SU-DHL-6 (cell line): ENCODE data around the gene FMC1.
"Not testable (repeated sequence)": the region's sequence is repeated elsewhere in the genome, so short reads cannot be mapped to it uniquely, and the experiment has no call there.

ENCODE experiments used
- H2AFZ ChIP-seq: fragments of 200-600 bp; sonication (generic); 2 replicates; pipeline ENCODE4 v1.6.1; 2014; ENCODE audit warnings: low read depth, mild to moderate bottlenecking, moderate library complexity, mixed read lengths, antibody characterized with exemption, low read length; ENCODE audit not compliant: severe bottlenecking
- H3F3A ChIP-seq: fragments of 200-600 bp; shearing (Covaris generic); 2 replicates; pipeline ENCODE4 v1.6.0; 2016; ENCODE audit warnings: antibody characterized with exemption, mild to moderate bottlenecking; ENCODE audit not compliant: insufficient read depth
- H3K27ac ChIP-seq: fragments of 200-600 bp; sonication (generic); 2 replicates; pipeline ENCODE4 v1.5.1; 2016; ENCODE audit warnings: low read depth, mild to moderate bottlenecking, low read length, moderate library complexity, mixed read lengths
- H3K27me3 ChIP-seq: fragments of 200-600 bp; sonication (generic), shearing (Covaris generic); 2 replicates; pipeline ENCODE4 v1.6.0; 2014; ENCODE audit warnings: mild to moderate bottlenecking, low read length
- H3K36me3 ChIP-seq: fragments of 200-600 bp; sonication (generic); 2 replicates; pipeline ENCODE4 v1.6.1; 2014; ENCODE audit warnings: mild to moderate bottlenecking, low read length, mixed read lengths
- H3K4me2 ChIP-seq: fragments of 300-600, 200-600 bp; shearing (Covaris generic), sonication (generic); 2 replicates; pipeline ENCODE4 v1.6.0; 2014; ENCODE audit warnings: low read length, low read depth, mild to moderate bottlenecking; ENCODE audit not compliant: poor library complexity, severe bottlenecking
- H3K4me3 ChIP-seq: fragments of 200-600 bp; sonication (generic); 2 replicates; pipeline ENCODE4 v1.5.1; 2014; ENCODE audit warnings: antibody characterized with exemption, low read length, mild to moderate bottlenecking, mixed read lengths; ENCODE audit not compliant: insufficient read depth, poor library complexity, severe bottlenecking
- H3K79me2 ChIP-seq: fragments of 200-600 bp; sonication (generic); 2 replicates; pipeline ENCODE4 v1.6.1; 2014; ENCODE audit warnings: mild to moderate bottlenecking, low read length, moderate library complexity; ENCODE audit not compliant: insufficient read depth
- H3K9ac ChIP-seq: fragments of 200-600 bp; sonication (generic); 2 replicates; pipeline ENCODE4 v1.7.0; 2014; ENCODE audit warnings: mild to moderate bottlenecking, low read length
- H3K9me2 ChIP-seq: fragments of 200-600 bp; sonication (generic); replicated peaks from 2 replicates; pipeline ENCODE4 v1.6.1; 2014; ENCODE audit warnings: low read length; ENCODE audit not compliant: insufficient read depth
- H3K9me3 ChIP-seq: fragments of 200-600 bp; sonication (generic); 2 replicates; pipeline ENCODE4 v1.6.1; 2014; ENCODE audit warnings: low read length, mixed read lengths; ENCODE audit not compliant: insufficient read depth
- H4K20me1 ChIP-seq: fragments of 200-600 bp; sonication (generic); 2 replicates; pipeline ENCODE4 v1.6.1; 2014; ENCODE audit warnings: low read depth, mild to moderate bottlenecking, antibody characterized with exemption, low read length, moderate library complexity, mixed read lengths
- CTCF ChIP-seq: fragments of 200-600 bp; sonication (generic); IDR thresholded peaks from one replicate; pipeline ENCODE4 v1.5.1; 2017; ENCODE audit warnings: antibody characterized with exemption, mild to moderate bottlenecking, low read length, moderate library complexity; ENCODE audit not compliant: insufficient read depth, poor library complexity, severe bottlenecking
- EZH2phosphoT487 ChIP-seq: fragments of 200-600 bp; sonication (generic), shearing (Covaris generic); conservative IDR thresholded peaks from 2 replicates; pipeline ENCODE4 v1.6.1; 2018; ENCODE audit warnings: mild to moderate bottlenecking, antibody characterized with exemption, low read length, moderate library complexity, mixed read lengths

Gene FMC1

DNA sequence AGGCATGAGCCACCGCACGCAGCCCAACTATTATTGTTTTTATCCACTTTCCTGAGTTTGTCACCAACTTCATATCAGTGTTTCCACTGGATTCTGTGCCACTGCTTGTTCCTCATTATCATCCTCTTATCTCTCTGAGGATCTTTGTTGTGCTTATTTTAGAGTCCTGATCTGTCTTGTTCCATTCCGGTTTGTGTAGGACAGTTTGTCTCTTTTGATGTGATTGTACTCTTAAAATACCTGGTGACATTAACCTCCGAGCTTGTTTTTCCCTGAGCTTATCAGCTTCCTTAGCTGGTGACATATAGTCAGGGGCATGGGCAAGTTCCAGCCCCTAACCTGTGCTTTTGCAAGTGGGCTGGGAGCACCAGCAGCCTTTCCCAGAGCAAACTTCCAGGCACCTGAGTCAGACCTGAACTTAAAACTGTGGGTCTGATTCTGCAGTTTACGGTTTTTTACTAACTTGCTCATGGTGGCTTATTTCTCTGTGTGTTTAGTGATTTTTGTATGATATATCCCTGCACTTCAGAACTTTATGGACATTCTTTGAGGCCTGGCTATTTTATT is 23.1 kb upstream of the FMC1 start:
- Histone ChIP-seq H3K9ac (no peak overlapping the region), H2AFZ (no peak overlapping the region), H3K27me3 (no peaks in the 10 kb centered on the region), H4K20me1 (no peaks in the 10 kb centered on the region), H3K4me3 (no peak overlapping the region), H3K36me3 (no peaks in the 10 kb centered on the region), H3K9me3 (no peaks in the 10 kb centered on the region), H3K4me2 (no peak overlapping the region), H3K79me2 (no peaks in the 10 kb centered on the region), H3K9me2 (no peaks in the 10 kb centered on the region), H3F3A (no peaks in the 10 kb centered on the region), H3K27ac (no peak overlapping the region)
- TF ChIP-seq EZH2phosphoT487 (no peak), CTCF (no peak)

DNA sequence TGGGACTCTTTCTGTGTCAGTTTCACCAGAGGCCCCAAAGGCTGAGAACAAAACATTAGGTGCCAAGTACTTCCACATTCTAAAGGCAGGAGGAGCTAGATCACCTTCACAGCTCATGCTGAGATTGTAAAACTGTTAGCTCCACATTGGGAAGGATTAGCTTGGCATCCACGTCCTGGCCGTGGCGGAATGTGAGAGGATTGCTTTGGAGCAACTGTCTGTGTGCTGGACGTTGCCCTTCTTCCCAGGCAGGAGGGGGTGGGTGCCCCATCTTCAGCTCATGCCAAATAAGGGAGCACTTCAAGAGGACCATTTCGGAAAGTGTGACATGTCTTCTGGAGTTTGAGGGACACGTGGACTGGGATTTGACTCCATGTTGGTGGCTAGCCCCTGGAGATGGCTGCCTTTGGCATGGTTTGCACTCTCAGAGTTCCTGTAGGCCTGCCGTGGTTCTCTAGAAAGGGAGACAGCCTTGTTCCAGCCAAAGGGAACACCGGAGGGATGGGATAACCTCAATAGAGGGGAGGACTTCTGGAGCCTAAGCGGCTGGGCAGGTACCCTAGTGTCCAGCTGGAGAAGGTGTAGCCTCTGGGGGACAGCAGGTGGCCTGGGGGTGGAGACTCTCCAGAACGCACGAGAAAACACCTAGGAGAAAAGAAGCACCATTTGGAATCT is 19.9 kb upstream of the FMC1 start:
- H3K9ac ChIP-seq: no peak overlapping the region
- H3K9me3 ChIP-seq: no peaks in the 10 kb centered on the region
- H3K27me3 ChIP-seq: no peaks in the 10 kb centered on the region
- H3K4me2 ChIP-seq: no peak overlapping the region
- H3K27ac ChIP-seq: no peak overlapping the region
- H2AFZ ChIP-seq: no peak overlapping the region
- no peaks in the 10 kb centered on the region for H3K36me3 ChIP-seq
- no peaks in the 10 kb centered on the region for H4K20me1 ChIP-seq
- no peaks in the 10 kb centered on the region for H3K79me2 ChIP-seq
- H3K4me3 ChIP-seq: no peak overlapping the region
- no peak for TF ChIP-seq EZH2phosphoT487
- no peak for TF ChIP-seq CTCF
- no peaks in the 10 kb centered on the region for H3K9me2 ChIP-seq
- no peaks in the 10 kb centered on the region for H3F3A ChIP-seq

- not testable (repeated sequence) for H3K79me2 ChIP-seq, H3K9me3 ChIP-seq, H3K4me3 ChIP-seq, H3K36me3 ChIP-seq, H3K4me2 ChIP-seq, H3K9me2 ChIP-seq, H2AFZ ChIP-seq, H3K27ac ChIP-seq, H4K20me1 ChIP-seq, H3F3A ChIP-seq, H3K9ac ChIP-seq, H3K27me3 ChIP-seq
Measured at GRCh38 chr7:139324709-139325108, 16.4 kb upstream of the FMC1 start.

DNA sequence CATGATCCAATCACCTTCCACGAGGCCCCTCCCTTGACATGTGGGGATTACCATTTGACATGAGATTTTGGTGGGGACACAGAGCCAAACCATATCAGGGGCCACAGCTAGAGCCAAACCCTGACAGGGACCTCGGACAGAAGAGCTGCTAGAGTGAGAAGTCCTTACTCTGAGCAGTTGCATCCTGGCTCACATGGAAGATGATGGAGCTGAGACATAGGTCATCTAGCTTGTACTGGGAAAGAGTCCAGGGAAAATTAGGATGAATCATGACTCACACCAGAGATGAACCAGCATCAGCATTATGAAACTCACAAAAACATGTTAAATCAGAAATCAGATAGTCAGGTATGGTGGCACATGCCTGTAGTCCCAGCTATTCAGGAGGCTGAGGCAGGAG is 12.8 kb upstream of the FMC1 start:
- no peaks in the 10 kb centered on the region for H3K79me2 ChIP-seq
- no peaks in the 10 kb centered on the region for H4K20me1 ChIP-seq
- H3K27ac ChIP-seq: no peak overlapping the region
- no peaks in the 10 kb centered on the region for H3F3A ChIP-seq
- no peaks in the 10 kb centered on the region for H3K36me3 ChIP-seq
- TF ChIP-seq EZH2phosphoT487: no peak
- H2AFZ ChIP-seq: no peak overlapping the region
- H3K4me2 ChIP-seq: no peak overlapping the region
- no peaks in the 10 kb centered on the region for H3K9me3 ChIP-seq
- H3K9ac ChIP-seq: no peak overlapping the region
- no peak overlapping the region for H3K4me3 ChIP-seq
- H3K27me3 ChIP-seq: no peaks in the 10 kb centered on the region
- H3K9me2 ChIP-seq: no peaks in the 10 kb centered on the region
